Skin of body (tissue), 2 donors: ENCODE measurements around the gene PPIE. TPM values are rescaled to one million over a fixed set of nuclear protein-coding genes. Genes with fewer than 3 reads are reported as not detected.

Experiments
- DNase-seq: peaks from one replicate; lab custom pipeline; 2025; lab: John Stamatoyannopoulos, UW
- total RNA-seq: library from RNA; depleted of rRNA; stranded (reverse); fragments of >200 nt; gene quantifications from one replicate; pipeline ENCODE4 v1.2.3, GENCODE V29; 2014

PPIE gene
- total RNA-seq = 26.0 TPM

DNA sequence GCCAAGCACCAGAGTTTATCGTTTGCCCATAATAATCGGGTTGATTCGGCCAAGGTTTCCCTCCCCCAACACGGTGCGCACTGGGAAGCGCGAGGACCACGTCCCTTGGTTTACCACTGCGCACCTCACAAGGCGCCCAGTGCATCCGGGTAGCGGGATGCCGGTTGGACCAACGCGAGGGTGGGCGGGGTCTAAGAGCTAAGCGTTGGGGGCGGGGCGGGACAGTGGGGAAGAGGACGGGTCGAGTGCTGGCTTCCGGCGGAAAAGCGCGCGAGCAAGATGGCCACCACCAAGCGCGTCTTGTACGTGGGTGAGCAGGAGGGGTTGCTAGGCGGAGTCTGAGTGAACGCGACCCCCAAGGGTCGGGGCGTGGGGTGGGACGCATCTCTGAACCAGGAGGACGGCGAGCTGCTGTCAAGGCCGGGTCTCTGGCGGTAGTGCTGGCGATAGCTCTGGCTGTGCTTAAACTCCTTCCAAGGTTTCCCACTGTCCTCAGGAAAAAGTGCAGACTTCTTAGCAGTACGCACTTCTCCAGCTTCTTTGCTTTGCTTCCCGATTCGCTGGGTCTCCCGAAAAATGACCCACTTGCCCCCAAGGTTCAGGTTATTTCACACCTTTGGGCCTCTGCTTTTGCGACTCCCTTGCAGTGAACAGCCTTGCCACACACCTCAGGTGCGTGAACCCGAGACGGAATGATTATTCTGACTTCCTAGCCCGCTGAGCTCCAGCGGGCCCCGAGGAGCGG is at the start of gene PPIE:
TSS of gene PPIE (plus strand) at position 261 of the 745 bp plus-strand sequence. CDS start at position 280, 19 bp downstream.
- DNase-seq = peak; percentile 91

DNA sequence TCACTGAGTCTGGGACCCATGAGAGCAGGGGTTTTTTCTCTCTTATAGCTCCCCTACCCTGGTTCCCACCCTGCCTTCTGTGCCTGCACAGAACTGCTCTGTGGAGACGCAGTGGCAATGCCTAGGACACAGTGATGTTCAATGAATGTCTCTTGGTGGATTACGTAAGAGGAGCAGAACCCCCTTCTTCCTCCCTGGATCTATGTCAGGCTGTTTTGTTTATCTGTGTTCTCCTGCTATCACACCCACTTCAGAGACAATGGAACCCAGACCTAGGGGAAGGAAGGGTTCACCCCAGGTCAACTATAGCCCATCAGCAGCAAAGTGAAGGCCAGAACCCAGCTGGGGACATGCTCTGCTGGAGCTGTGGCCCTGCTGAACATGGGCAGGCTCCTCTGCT is 49.5 kb upstream of the PPIE start:
- no peak for DNase-seq

DNA sequence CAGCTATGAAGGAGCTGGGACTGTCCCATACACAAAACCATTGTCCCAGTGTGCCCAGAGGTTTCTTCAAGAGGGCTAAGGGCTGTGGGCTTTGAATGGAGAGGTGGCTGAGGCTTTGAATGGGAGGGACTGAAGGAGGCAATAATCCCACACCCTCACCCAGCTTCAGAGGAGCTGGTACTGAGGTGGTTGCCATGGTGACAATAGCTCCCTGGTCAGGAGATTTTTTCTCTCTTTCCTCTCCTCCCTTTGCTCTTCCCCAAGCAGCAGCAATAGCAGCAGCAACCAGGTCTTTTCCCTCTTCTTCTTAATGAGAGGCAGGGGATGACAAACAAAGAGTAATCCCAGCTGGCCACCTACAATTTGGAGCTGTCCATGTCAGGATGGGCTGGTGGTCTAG is 49.0 kb upstream of the PPIE start:
- DNase-seq = no peak

DNA sequence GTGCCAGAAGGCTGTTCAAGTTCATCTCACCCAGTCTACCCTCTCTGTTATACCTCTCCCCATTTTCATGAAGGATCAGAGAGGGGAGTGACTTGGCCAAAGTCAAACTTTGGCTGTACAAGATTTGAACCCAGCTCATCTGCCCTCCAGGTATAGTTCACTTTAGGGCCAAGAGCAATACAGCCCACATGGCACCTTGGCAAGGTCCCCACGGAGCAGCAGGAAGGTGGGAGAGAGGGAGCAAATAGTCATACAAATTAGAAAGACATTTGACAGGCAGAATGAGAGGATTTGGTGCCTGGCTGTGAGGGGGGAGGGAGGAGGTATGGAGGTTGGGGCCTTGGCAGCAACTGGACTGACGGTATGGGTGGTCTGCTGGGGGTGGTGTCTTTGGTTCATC is 48.5 kb upstream of the PPIE start:
- no peak for DNase-seq

DNA sequence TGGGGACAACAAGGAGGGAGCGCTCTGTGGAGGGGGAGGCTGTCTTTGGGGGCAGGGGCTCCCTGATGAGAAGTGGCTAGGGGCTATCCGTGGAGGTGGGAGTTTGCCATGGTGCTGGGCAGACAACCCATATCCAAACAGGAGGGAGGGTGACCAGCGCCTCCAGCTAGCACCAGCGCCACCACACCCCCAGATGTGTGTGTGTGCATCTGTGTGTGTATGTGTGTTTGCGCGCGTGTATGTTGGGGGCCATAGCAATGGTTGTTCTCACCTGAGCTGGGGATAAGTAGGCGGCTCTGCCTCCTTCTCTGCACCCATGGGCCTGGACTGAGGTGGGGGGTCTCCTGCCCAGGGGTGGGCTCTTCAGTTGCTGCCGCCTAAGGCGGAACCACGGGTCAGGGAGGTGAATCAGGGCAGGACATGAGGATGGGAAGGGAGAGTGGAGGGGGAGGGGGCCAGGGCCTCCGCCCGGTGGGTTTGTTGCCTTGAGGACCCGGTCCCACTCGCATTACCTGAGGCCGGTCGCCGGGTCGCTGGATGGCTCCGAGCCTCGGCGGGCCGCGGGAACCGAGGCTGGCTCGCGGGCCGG is 47.8 kb upstream of the PPIE start:
- DNase-seq = no peak

DNA sequence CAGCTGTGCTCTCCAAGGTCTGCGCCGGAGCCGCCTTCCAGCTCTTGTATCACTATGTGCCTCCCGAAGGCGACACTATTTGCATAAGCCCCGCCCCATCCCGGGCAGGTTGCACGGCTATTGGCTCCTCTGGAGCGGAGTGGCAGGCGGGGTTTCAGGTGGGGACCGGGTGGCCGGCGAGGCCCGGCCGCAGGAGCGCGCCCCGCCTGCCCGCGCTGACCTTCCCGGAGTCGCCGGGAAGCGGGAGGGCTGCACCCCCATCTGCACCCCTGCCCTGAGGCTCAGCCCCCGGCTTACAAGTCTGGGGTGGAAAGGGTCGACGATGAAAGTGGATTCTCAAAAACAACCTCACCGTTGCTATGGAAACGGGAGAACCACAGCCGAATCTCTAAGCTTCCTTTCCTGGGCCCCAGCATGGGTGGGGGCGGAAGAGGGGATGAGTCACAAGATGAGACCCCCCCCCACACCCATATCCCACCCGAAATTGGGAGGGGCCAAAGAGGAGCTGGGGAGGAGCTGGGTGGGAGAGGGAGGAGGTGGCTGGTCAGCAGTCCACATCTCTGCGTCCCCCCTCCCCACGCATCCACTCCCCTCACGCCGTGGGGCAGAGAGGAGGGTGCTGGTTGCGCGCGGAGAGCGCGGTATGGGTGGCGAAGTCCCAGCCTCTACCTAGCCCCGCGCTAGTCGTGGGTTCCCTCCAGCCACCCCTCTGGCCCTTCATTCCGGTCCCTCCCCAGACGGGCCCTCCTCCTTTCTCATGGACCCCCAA is 47.1 kb upstream of the PPIE start, which contains the start of gene HPCAL4:
TSS of gene HPCAL4 (minus strand) at position 51 of the 769 bp plus-strand sequence. CDS start 6,830 bp downstream, outside the sequence.
- DNase-seq = peak; percentile 27

DNA sequence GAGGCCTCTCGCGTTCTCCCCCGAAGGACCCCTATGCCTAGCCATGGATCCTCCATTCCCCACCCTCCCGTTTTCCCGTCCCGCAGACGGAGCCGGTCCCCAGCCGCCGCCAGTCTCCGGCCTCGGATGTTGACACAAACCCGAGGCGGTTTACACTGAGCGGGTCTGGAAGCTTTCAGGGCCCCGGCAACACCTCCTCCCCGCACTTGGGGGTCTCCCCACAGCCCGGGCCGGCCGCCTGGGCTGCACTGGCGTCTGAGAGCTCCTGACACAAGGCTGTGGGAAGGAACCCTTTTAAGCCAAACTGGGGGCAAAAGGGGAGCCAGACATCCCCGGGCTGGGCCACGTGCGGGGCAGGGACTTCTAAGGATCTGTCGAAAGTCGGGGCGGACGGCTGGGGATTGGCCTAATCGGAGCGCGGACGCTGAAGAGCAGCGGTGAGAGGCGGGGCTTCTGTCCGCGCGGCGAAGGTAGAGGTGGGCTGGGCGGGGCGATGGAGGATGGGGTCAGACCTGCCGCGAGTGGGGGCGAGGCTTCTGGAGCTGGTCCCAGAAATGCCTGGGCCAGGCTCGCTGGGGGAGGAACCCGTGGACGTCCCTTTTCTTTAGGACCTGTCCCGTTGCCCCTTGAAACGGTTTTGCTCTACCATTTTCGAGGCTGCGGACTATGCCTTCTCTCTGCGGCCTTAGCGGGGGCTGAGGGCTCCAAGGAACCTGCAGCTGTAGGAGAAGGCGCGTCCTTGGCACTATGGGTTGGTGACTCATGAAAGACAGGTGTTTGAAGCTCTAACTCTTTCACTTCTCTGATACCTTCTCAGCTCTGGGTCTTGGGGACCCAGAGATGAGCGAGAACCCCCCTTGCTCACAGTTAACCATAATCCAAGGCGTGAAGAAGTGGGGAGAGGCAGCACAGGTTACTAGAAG is 46.3 kb upstream of the PPIE start:
- no peak for DNase-seq

DNA sequence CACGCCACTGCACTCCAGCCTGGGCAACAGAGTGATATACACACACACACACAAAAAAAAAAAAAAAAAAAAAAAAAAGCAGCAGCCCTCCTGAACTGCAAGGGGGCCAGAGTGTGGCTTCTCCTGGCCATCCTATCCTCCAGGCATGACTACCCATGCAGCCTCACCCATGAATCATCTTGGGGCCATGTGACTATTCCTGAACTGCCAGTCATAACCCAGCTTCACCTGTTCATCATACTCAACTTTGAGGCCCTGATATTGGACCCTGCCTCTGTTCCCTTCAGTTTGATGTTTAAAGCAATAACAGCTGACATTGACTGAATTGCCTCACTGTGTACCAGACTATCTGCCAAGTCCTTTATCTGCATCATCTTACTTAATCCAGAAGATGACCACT is 44.7 kb upstream of the PPIE start:
- DNase-seq = no peak

DNA sequence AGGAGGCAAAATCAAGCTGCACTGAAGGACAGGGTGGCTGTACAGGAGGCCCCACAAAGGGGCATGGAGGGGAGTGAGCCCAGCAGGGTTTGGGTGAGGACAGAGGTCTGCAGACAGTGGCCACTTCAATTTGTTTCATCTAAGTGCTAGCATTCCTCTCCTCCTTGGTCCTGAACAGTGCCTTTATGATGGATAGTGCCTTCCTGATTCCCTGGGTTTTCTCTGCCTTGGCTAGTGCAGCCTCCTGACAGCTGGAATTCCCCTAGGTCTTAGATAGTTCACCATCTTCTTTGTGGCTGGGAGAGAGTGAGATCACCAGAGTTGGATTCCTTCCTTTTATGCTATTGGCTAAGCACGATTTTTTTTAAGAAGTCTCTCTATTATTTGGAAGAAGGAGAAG is 43.7 kb upstream of the PPIE start:
- DNase-seq = no peak

DNA sequence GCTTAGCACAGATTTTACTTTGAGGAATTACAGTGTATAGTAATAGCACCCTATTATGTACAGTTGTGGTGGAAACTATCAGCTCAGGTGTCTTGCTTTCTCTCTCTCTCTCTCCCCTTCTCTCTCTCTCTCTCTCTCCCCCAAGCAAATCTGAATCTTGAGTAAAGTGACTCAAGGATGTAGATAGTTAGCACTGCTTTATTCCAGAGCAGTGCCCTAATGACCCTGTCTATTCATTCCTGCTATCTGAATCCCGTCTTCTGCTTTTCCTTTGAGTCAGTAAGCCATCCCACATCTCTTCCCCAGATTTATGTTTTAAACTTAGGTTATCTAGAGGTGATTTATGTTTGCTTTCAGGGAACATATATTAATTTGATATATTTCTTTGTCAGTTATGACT is 42.2 kb upstream of the PPIE start:
- no peak for DNase-seq

DNA sequence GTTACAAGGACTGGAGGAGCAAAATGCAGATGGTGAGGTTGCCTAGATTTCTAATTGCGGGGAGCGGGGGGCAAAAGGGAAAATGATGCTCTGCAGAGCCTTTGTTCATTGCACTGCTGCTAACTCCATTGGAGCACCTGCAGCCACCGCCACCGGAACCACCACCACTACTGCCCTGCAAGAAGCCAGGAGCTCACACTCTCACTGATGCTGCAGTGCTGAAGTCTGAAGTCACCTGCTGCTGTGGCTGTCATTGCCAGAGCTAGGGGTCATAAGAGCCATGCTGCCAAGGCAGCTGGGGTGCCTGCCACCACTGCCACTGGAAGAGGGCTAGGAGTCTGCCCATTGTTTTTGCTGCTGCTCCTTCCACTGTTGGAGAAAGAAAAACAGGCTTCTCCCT is 40.1 kb upstream of the PPIE start:
- no peak for DNase-seq

DNA sequence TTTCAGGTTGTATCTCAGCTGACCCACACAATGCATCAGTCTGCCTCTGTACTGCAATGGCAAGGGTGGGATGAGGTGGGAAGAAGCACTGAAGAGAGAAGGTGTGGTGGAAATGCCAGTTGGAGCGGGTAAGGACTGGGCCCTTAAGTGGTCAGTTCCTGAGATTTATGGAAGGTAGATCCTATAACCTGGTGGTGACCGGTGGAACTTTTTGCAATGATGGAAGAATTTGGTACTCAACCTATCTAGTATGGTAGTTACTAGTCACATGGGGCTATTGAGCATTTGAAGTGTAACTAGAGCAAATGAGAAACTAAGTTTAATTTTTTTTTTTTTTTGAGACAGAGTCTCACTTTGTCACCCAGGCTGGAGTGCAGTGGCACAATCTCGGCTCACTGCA is 39.3 kb upstream of the PPIE start:
- no peak for DNase-seq

DNA sequence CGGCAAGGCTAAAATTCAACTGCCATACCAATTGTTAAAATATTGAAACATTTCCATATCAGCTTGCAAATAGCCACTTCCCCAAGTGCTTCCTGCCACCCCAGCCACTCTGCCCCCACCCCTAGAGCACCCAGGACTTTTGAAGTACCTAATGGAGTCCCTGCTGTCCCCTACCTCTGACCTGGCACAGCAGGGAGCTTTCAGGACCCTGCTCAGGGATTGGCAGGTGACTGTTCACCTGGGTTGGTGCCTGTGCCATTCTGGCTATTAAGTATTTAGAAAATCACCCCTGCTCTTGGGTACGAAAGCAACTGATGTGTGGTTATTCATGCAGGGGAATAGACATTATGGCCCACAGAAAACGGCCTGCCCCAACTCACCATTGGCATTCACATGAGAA is 38.3 kb upstream of the PPIE start:
- no peak for DNase-seq

DNA sequence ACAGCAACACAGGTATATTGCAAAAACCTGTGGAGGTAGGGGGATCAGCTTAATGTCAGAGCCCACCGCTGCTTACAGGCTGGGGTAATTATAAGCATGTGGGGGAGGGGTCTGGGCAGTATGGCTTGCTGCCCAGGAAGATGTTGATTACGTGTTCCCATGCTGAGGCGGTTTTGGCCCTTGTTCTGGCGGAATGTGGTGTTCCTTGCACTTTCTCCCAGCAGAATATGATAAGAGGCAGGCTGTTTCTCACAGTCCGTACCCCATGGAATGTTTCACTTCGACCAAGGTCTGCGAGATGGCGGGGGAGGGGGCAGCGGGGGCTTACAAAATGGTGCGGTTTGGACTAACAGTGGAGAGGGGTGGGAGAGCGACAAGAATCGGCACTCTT is 37.6 kb upstream of the PPIE start:
- DNase-seq = no peak

DNA sequence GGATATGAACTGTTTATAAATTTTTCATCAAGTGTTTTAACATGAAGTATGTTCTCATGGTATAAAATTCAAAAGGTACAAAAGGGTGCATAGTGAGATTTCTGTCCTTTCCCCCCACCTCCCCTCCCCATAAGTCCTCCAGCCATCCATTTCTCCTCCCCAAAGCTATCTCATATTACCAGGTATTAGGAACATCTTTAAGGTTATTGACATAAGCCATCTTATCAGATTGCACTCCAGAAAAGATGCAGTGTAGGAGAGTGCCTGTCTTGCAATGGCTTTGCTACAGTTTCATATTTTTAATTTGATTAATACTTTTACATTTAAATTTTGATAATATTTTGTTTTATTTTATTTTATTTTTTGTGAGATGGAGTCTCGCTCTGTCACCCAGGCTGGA is 33.9 kb upstream of the PPIE start:
- DNase-seq = no peak

DNA sequence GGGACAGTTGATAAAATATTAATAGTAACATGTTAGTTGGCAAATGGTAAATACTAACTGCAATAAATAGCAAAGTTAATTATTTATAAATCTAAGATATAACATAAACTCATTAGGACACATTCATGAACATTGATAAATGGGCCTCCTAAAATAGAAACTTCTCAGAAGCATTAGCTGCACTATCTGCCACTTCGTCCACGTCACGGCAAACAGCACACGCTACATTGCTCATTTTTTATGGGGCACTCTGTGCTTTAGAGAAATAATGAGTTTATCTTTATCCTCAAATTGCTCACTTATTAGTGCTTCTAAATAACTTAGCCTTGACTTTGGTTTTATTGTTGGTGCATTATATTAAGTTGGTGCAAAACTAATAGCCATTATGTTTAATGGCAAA is 31.2 kb upstream of the PPIE start:
- DNase-seq = no peak

DNA sequence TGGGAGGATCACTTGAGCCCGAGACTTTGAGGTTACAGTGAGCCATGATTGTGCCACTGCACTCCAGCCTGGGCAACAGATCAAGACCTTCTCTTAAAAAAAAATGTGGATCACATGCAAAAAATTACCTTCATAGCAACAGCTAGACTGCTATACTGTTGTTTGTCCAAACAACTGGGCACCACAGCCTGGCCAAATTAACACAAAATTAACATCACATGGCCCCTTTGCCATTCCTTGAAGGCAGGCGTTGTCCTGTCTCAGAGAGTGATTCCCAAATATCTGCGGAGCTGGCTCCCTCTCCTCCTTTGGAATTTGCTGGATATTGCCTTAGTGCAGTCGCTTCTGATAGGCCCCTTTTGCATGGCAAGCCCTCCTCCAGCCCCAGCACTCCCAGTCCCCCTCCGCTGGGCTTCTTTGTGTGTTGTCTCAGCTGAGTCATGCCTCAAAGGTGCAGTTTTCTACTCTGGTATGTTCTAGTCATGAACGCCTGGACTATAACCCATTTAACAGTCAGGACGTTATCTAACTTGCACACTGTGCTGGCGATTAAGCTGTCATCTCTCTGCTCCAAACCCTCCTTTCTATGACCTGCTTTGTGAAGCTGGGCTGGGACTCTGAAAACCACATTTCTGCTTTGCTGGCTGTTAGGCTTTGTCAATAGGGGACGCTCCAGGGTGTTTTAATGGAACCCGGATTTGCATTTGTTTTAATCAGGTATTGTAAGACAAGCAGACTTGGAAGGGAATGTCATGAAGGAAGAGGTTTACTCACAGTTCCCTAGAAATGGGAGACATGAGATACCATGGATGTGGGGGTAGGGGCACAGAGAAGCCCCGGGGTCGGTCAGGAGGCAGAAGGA is 27.3 kb upstream of the PPIE start:
- no peak for DNase-seq

DNA sequence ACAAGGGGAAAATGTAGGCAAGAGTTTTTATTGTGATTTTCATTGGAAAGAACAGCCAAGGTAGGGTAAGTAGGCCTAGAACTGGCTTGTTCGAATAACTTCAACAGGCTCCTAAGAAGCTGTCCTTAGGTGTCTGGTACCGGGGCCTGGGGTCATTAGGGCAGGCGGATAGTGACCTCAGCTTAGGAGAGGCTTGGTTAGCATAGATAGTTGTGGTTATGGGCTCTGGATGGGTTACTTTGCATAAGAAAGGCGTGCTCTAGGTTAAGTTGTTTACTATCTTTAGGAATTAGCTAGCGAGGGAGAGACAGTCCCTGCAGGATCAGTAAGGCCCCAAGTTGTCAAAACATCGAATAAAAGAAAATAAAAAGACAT is 26.7 kb upstream of the PPIE start:
- no peak for DNase-seq

DNA sequence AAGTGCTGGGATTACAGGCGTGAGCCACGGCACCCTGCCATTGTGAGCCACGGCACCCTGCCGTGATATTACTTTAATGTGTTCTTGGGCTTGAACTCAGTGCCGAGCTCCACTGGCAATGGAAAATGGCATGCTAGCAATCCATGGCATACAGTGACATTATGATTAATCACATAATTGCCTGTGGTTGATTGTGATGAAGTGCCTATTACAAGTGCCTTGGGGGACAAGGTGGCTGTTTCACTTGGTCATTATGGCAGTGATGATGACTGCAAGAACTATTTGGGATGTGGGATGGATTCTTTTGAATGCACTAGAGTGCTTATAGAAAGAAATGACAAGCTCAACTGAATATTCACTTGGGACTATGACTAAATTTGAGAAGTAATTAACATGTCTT is 25.1 kb upstream of the PPIE start:
- no peak for DNase-seq

DNA sequence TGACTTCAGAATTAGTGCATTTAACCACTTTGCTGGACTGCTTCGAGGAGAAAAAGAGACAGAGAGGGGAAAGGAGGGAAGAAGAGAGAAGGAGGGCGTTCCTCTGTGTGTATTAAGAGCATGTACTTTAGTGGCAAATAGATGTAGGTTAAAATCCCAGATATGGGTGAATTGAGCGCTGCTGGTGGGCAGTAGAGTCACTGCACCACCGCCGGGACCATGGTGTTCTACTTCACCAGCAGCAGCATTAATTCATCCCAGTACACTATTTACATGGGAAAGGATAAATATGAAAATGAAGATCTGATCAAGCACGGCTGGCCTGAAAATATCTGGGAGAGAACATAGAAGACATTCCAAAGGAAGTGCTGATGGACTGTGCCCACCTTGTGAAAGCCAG is 20.9 kb upstream of the PPIE start:
- DNase-seq = no peak
